OCI-LY1 (cell line): ENCODE data around the gene SCYL3.
"Not testable (repeated sequence)": the region's sequence is repeated elsewhere in the genome, so short reads cannot be mapped to it uniquely, and the experiment has no call there.

Experiments used
- H2AFZ ChIP-seq: fragments of 200-600 bp; sonication (generic), shearing (Covaris generic); 2 replicates; pipeline ENCODE4 v1.6.0; 2014; ENCODE audit warnings: antibody characterized with exemption, mild to moderate bottlenecking, low read length
- H3F3A ChIP-seq: fragments of 200-600 bp; sonication (generic), shearing (Covaris generic); 2 replicates; pipeline ENCODE4 v1.6.0; 2014; ENCODE audit warnings: mild to moderate bottlenecking, antibody characterized with exemption, low read length, moderate library complexity; ENCODE audit not compliant: insufficient read depth
- H3K27ac ChIP-seq: fragments of 200-600 bp; sonication (generic); 2 replicates; pipeline ENCODE4 v1.5.1; 2014; ENCODE audit warnings: low read length, mixed run types, mild to moderate bottlenecking, low read depth; ENCODE audit not compliant: poor library complexity, severe bottlenecking
- H3K27me3 ChIP-seq: fragments of 200-600 bp; sonication (generic); 2 replicates; pipeline ENCODE4 v1.6.0; 2014; ENCODE audit warnings: antibody characterized with exemption, mild to moderate bottlenecking, low read length, moderate library complexity; ENCODE audit not compliant: insufficient read depth
- H3K36me3 ChIP-seq: fragments of 200-600 bp; sonication (generic); 2 replicates; pipeline ENCODE4 v1.6.1; 2014; ENCODE audit warnings: mild to moderate bottlenecking, antibody characterized with exemption, low read length, moderate library complexity, mixed read lengths; ENCODE audit not compliant: insufficient read depth
- H3K4me1 ChIP-seq: fragments of 200-600 bp; sonication (generic); 2 replicates; pipeline ENCODE4 v1.5.1; 2014; ENCODE audit warnings: mild to moderate bottlenecking, low read length, moderate library complexity; ENCODE audit not compliant: insufficient read depth, severe bottlenecking
- H3K4me2 ChIP-seq: fragments of 200-600 bp; sonication (generic), shearing (Covaris generic); 2 replicates; pipeline ENCODE4 v1.6.1; 2014; ENCODE audit warnings: low read length
- H3K4me3 ChIP-seq: fragments of 200-600 bp; sonication (generic); 2 replicates; pipeline ENCODE4 v1.5.1; 2014; ENCODE audit warnings: low read length, low read depth, mild to moderate bottlenecking, mixed read lengths; ENCODE audit not compliant: poor library complexity, severe bottlenecking
- H3K79me2 ChIP-seq: fragments of 200-600 bp; shearing (Covaris generic); 2 replicates; pipeline ENCODE4 v1.6.1; 2016; ENCODE audit warnings: mixed run types, low read length, mixed read lengths; ENCODE audit not compliant: insufficient read depth
- H3K9ac ChIP-seq: fragments of 200-600 bp; sonication (generic), shearing (Covaris generic); 2 replicates; pipeline ENCODE4 v1.6.1; 2014; ENCODE audit warnings: mild to moderate bottlenecking, low read length, mixed read lengths
- H3K9me2 ChIP-seq: fragments of 200-600 bp; sonication (generic), shearing (Covaris generic); 2 replicates; pipeline ENCODE4 v1.6.1; 2014; ENCODE audit warnings: low read depth, mild to moderate bottlenecking, low read length, mixed read lengths
- H3K9me3 ChIP-seq: fragments of 200-600 bp; shearing (Covaris generic); 2 replicates; pipeline ENCODE4 v1.6.1; 2014; ENCODE audit warnings: low read length, mixed read lengths
- H4K20me1 ChIP-seq: fragments of 200-600 bp; sonication (generic), shearing (Covaris generic); 2 replicates; pipeline ENCODE4 v1.6.0; 2016; ENCODE audit warnings: mild to moderate bottlenecking, low read length; ENCODE audit not compliant: insufficient read depth
- EZH2 ChIP-seq: fragments of 200-600 bp; sonication (generic), shearing (Covaris generic); IDR thresholded peaks from 2 replicates; pipeline ENCODE4 v1.8.0; 2017; ENCODE audit warnings: borderline replicate concordance, mixed run types, mild to moderate bottlenecking, antibody characterized with exemption, low read length, moderate library complexity, mixed read lengths
- TF ChIP-seq, protein P1 (sequence below): fragments of 200-600 bp; sonication (generic), shearing (Covaris generic); IDR thresholded peaks from 2 replicates; pipeline ENCODE4 v1.5.1; 2017; ENCODE audit warnings: mild to moderate bottlenecking, antibody characterized with exemption, low read length, moderate library complexity, mixed read lengths

Gene SCYL3

GRCh38 chr1:169874229-169874628 lies 19.5 kb downstream of the SCYL3 start:
- Histone ChIP-seq H3K79me2 (no peaks in the 10 kb centered on the region), H3K27ac (no peak overlapping the region), H3K9me2 (no peaks in the 10 kb centered on the region), H3F3A (no peaks in the 10 kb centered on the region), H3K4me2 (no peak overlapping the region), H3K9ac (no peak overlapping the region), H3K4me3 (no peak overlapping the region), H4K20me1 (no peaks in the 10 kb centered on the region), H3K4me1 (peaks cover 12% of the 10 kb centered on the region), H3K9me3 (0 out of 2 replicates have a peak, but pooled peaks cover 3% of the 10 kb centered on the region), H2AFZ (no peak overlapping the region), H3K36me3 (peaks cover 85% of the 10 kb centered on the region), H3K27me3 (no peaks in the 10 kb centered on the region)
- TF ChIP-seq, protein P1, sequence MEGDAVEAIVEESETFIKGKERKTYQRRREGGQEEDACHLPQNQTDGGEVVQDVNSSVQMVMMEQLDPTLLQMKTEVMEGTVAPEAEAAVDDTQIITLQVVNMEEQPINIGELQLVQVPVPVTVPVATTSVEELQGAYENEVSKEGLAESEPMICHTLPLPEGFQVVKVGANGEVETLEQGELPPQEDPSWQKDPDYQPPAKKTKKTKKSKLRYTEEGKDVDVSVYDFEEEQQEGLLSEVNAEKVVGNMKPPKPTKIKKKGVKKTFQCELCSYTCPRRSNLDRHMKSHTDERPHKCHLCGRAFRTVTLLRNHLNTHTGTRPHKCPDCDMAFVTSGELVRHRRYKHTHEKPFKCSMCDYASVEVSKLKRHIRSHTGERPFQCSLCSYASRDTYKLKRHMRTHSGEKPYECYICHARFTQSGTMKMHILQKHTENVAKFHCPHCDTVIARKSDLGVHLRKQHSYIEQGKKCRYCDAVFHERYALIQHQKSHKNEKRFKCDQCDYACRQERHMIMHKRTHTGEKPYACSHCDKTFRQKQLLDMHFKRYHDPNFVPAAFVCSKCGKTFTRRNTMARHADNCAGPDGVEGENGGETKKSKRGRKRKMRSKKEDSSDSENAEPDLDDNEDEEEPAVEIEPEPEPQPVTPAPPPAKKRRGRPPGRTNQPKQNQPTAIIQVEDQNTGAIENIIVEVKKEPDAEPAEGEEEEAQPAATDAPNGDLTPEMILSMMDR: no peak
- no peak for TF ChIP-seq EZH2

DNA sequence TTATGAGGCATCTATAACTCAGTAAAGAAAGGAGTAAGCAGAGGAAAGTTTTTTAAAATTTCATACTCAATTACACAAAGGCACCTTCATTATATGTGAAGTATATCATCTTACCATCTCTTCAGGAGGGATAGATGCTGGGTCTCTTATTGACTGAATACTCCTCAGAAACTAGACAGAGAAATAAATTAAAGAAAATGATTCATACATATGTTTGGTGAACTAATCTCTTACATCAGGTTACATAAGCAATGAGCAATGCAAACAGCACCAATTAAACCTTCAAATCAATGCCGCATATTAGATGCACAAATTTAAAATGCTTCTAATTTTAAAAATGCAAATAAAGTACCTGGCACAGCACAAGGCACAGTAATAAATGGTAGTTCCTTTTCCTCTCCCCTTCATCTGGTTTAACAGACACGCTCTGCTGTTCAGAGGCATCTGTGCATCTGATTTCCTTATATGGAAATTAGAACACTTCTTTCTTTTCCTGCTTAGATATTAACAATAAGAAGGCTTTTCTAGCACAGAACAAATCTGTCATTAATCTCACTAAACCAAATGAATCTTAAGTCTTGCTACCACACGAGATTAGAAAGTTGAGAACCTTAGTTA lies 20.0 kb downstream of the SCYL3 start:
- Histone ChIP-seq H3K27ac (no peak overlapping the region), H3K4me2 (no peak overlapping the region), H3F3A (no peaks in the 10 kb centered on the region), H3K36me3 (peaks cover 91% of the 10 kb centered on the region), H3K4me1 (peaks cover 7% of the 10 kb centered on the region), H3K4me3 (no peak overlapping the region), H3K79me2 (no peaks in the 10 kb centered on the region), H3K27me3 (no peaks in the 10 kb centered on the region), H3K9ac (no peak overlapping the region), H2AFZ (no peak overlapping the region), H3K9me2 (no peaks in the 10 kb centered on the region), H3K9me3 (0 out of 2 replicates have a peak, but pooled peaks cover 3% of the 10 kb centered on the region), H4K20me1 (no peaks in the 10 kb centered on the region)
- no peak for TF ChIP-seq EZH2
- TF ChIP-seq, protein P1: no peak

DNA sequence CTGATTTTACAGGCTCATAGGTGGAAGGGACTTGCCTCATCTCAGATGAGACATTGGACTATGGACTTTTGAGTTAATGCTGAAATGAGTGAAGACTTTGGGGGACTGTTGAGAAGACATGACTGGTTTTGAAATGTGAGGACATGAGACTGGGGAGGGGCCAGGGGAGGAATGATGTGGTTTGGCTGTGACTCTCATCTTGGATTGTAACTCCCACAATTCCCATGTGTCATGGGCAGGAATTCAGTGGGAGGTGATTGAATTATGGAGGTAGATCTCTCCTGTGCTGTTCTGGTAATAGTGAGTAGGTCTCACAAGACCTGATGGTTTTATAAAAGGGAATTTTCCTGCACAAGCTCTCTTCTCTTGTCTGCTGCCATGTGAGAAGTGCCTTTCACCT lies 20.8 kb downstream of the SCYL3 start:
- no peak overlapping the region for H3K4me3 ChIP-seq
- H3K79me2 ChIP-seq: no peaks in the 10 kb centered on the region
- no peaks in the 10 kb centered on the region for H3K9me2 ChIP-seq
- no peak overlapping the region for H3K4me2 ChIP-seq
- H2AFZ ChIP-seq: no peak overlapping the region
- TF ChIP-seq, protein P1: no peak
- H3K9me3 ChIP-seq: 0 out of 2 replicates have a peak, but pooled peaks cover 3% of the 10 kb centered on the region
- H3K27me3 ChIP-seq: no peaks in the 10 kb centered on the region
- no peak overlapping the region for H3K9ac ChIP-seq
- H4K20me1 ChIP-seq: no peaks in the 10 kb centered on the region
- H3K4me1 ChIP-seq: peaks cover 4% of the 10 kb centered on the region
- no peak overlapping the region for H3K27ac ChIP-seq
- peaks cover 94% of the 10 kb centered on the region for H3K36me3 ChIP-seq
- no peaks in the 10 kb centered on the region for H3F3A ChIP-seq

- H3K4me3 ChIP-seq, H3K4me2 ChIP-seq, H3K9ac ChIP-seq, H3K79me2 ChIP-seq, H3K4me1 ChIP-seq, H3F3A ChIP-seq, H3K27ac ChIP-seq, H2AFZ ChIP-seq, H3K9me3 ChIP-seq, H4K20me1 ChIP-seq, H3K9me2 ChIP-seq, H3K27me3 ChIP-seq: not testable (repeated sequence)
- peaks cover 92% of the 10 kb centered on the region for H3K36me3 ChIP-seq
These were observed 21.7 kb downstream of the SCYL3 start for GRCh38 chr1:169871988-169872387.
